Loucy (cell line): Measurements from ENCODE around the gene FSTL5.

Experiments
- H2AFZ ChIP-seq: fragments of 200-600 bp; sonication (generic); 2 replicates; pipeline ENCODE4 v1.6.0; 2016; ENCODE audit warnings: antibody characterized with exemption, mild to moderate bottlenecking, low read length, moderate library complexity
- H3F3A ChIP-seq: fragments of 200-600 bp; 2 replicates; pipeline ENCODE4 v1.6.0; 2016; ENCODE audit warnings: antibody characterized with exemption, low read depth, mild to moderate bottlenecking
- H3K27me3 ChIP-seq: fragments of 200-600 bp; sonication (generic); 2 replicates; pipeline ENCODE4 v1.6.1; 2014; ENCODE audit warnings: low read length, mild to moderate bottlenecking; ENCODE audit not compliant: insufficient read depth, poor library complexity, severe bottlenecking
- H3K36me3 ChIP-seq: fragments of 200-600 bp; sonication (generic); 2 replicates; pipeline ENCODE4 v1.6.1; 2016; ENCODE audit warnings: low read length; ENCODE audit not compliant: insufficient read depth
- H3K4me1 ChIP-seq: fragments of 200-600 bp; sonication (generic); 2 replicates; pipeline ENCODE4 v1.5.1; 2014; ENCODE audit warnings: low read length, mild to moderate bottlenecking; ENCODE audit not compliant: insufficient read depth, poor library complexity, severe bottlenecking
- H3K4me2 ChIP-seq: fragments of 200-600 bp; sonication (generic); 2 replicates; pipeline ENCODE4 v1.6.0; 2014; ENCODE audit warnings: antibody characterized with exemption, low read length, low read depth, mild to moderate bottlenecking; ENCODE audit not compliant: poor library complexity, severe bottlenecking
- H3K4me3 ChIP-seq: fragments of 200-600 bp; sonication (generic); 2 replicates; pipeline ENCODE4 v1.5.1; 2014; ENCODE audit warnings: low read length, mild to moderate bottlenecking, mixed read lengths; ENCODE audit not compliant: poor library complexity, severe bottlenecking
- H3K79me2 ChIP-seq: fragments of 200-600 bp; sonication (generic); 2 replicates; pipeline ENCODE4 v1.6.1; 2014; ENCODE audit warnings: low read length; ENCODE audit not compliant: insufficient read depth
- H3K9ac ChIP-seq: fragments of 200-600 bp; sonication (generic); 2 replicates; pipeline ENCODE4 v1.6.0; 2014; ENCODE audit warnings: mild to moderate bottlenecking, low read depth, low read length, moderate library complexity; ENCODE audit not compliant: poor library complexity, severe bottlenecking
- H3K9me2 ChIP-seq: fragments of 200-600 bp; sonication (generic); replicated peaks from 2 replicates; pipeline ENCODE4 v1.6.1; 2016; ENCODE audit warnings: low read depth, low read length, mixed read lengths
- H3K9me3 ChIP-seq: fragments of 200-600 bp; sonication (generic); 2 replicates; pipeline ENCODE4 v1.6.1; 2014; ENCODE audit warnings: mild to moderate bottlenecking, antibody characterized with exemption, low read length, low read depth; ENCODE audit not compliant: insufficient read depth
- H4K20me1 ChIP-seq: fragments of 200-600 bp; sonication (generic); 2 replicates; pipeline ENCODE4 v1.6.0; 2014; ENCODE audit warnings: antibody characterized with exemption, low read length, mild to moderate bottlenecking; ENCODE audit not compliant: insufficient read depth, poor library complexity, severe bottlenecking
- EZH2phosphoT487 ChIP-seq: fragments of 200-600 bp; IDR thresholded peaks from 2 replicates; pipeline ENCODE4 v1.6.1; 2018; ENCODE audit warnings: antibody characterized with exemption, mild to moderate bottlenecking, moderate library complexity, borderline replicate concordance
- TF ChIP-seq, protein P1 (sequence below): fragments of 200-600 bp; sonication (generic); conservative IDR thresholded peaks from 2 replicates; pipeline ENCODE4 v1.5.1; 2014; ENCODE audit warnings: mild to moderate bottlenecking, antibody characterized with exemption, low read length

FSTL5 gene

DNA sequence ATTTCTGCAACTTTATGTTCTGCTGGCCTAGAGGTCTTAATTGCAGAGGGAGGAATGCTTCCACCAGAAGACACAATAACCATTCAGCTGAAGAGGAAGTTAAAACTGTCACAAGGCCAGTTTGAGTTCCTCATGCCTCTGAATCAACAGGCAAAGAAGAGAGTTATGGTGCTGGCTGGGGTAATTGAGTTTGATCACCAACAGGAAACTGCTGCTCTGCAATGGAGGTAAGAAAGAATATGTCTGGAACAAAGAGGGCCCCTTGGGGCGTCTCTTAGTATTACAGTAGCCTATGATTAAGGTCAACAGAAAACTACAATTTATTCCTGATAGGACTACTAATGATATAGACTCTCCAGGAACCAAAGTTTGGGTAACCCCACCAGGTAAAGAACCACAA lies 744.0 kb downstream of the FSTL5 start:
- no peaks in the 10 kb centered on the region for H3K36me3 ChIP-seq
- no peak overlapping the region for H3K4me2 ChIP-seq
- no peaks in the 10 kb centered on the region for H3K79me2 ChIP-seq
- no peaks in the 10 kb centered on the region for H4K20me1 ChIP-seq
- H3K9ac ChIP-seq = no peak overlapping the region
- H3K4me3 ChIP-seq = no peak overlapping the region
- H3K27me3 ChIP-seq = no peaks in the 10 kb centered on the region
- TF ChIP-seq, protein P1, sequence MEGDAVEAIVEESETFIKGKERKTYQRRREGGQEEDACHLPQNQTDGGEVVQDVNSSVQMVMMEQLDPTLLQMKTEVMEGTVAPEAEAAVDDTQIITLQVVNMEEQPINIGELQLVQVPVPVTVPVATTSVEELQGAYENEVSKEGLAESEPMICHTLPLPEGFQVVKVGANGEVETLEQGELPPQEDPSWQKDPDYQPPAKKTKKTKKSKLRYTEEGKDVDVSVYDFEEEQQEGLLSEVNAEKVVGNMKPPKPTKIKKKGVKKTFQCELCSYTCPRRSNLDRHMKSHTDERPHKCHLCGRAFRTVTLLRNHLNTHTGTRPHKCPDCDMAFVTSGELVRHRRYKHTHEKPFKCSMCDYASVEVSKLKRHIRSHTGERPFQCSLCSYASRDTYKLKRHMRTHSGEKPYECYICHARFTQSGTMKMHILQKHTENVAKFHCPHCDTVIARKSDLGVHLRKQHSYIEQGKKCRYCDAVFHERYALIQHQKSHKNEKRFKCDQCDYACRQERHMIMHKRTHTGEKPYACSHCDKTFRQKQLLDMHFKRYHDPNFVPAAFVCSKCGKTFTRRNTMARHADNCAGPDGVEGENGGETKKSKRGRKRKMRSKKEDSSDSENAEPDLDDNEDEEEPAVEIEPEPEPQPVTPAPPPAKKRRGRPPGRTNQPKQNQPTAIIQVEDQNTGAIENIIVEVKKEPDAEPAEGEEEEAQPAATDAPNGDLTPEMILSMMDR = peak; percentile 24; the same call in 1 of the 2 replicates
- no peak for TF ChIP-seq EZH2phosphoT487
- H3F3A ChIP-seq = no peaks in the 10 kb centered on the region
- H2AFZ ChIP-seq = no peak overlapping the region; the same call in 1 of the 2 replicates
- H3K4me1 ChIP-seq = no peaks in the 10 kb centered on the region
- H3K9me2 ChIP-seq = no peaks in the 10 kb centered on the region
- no peaks in the 10 kb centered on the region for H3K9me3 ChIP-seq

DNA sequence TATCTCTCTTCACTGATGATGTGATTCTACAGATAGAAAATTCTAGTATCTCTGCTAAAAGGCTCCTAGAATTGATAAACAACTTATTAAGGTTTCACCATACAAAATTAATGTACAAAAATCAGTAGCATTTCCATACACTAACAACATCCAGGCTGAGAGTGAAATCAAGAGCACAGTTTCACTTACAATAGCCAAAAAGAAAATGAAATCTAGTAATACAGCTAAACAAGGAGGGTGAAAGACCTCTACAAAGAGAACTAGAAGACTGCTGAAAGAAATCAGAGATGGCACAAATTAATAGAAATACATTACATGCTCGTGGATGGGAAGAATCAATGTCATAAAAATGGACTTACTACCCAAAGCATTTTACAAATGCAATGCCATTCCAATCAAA lies 751.9 kb downstream of the FSTL5 start:
- no peaks in the 10 kb centered on the region for H3K9me2 ChIP-seq
- H3K4me1 ChIP-seq = no peaks in the 10 kb centered on the region
- H4K20me1 ChIP-seq = no peaks in the 10 kb centered on the region
- no peak overlapping the region for H3K4me2 ChIP-seq
- H3K36me3 ChIP-seq = no peaks in the 10 kb centered on the region
- no peak overlapping the region for H3K4me3 ChIP-seq
- no peaks in the 10 kb centered on the region for H3K27me3 ChIP-seq
- no peaks in the 10 kb centered on the region for H3F3A ChIP-seq
- no peak overlapping the region for H2AFZ ChIP-seq
- H3K79me2 ChIP-seq = no peaks in the 10 kb centered on the region
- H3K9me3 ChIP-seq = no peaks in the 10 kb centered on the region
- TF ChIP-seq EZH2phosphoT487 = no peak
- TF ChIP-seq, protein P1 = no peak
- H3K9ac ChIP-seq = no peak overlapping the region

DNA sequence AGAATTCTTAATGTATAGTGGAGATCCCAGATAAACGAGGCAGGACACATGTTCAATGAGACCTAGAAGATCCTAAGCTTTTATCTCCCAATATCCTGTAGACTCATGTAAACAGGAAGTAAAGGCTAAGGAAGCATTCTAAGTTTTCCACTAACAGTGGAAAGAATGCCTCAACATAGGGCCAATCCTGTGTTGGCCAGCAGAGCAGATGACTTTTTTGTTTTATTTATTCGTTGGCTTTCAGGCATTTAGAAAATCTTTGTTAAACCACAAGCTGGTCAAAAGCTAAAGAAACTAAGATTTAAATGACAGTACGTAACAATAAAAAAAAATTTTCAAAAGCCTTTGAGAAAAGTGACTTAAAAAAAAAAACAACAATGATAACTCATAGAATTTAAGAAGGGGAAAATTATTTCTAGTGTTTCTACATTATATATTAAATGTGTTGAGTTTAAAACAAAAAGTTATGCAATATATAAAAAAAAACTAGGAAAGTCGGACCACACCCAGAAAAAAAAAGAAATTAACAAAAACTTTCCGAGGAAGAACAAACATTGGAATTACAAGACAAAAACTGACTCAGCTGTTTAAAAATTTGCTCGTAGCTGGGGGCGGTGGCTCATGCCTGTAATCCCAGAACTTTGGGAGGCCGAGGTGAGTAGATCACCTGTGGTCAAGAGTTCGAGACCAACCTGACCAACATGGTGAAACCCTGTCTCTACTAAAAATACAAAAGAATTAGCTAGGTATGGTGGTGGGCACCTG lies 759.3 kb downstream of the FSTL5 start:
- no peaks in the 10 kb centered on the region for H3K9me2 ChIP-seq
- no peak overlapping the region for H2AFZ ChIP-seq
- H3K27me3 ChIP-seq = no peaks in the 10 kb centered on the region
- no peaks in the 10 kb centered on the region for H3F3A ChIP-seq
- no peak for TF ChIP-seq EZH2phosphoT487
- TF ChIP-seq, protein P1 = no peak
- no peak overlapping the region for H3K9ac ChIP-seq
- no peak overlapping the region for H3K4me2 ChIP-seq
- no peak overlapping the region for H3K4me3 ChIP-seq
- no peaks in the 10 kb centered on the region for H3K9me3 ChIP-seq
- no peaks in the 10 kb centered on the region for H3K79me2 ChIP-seq
- no peaks in the 10 kb centered on the region for H4K20me1 ChIP-seq
- no peaks in the 10 kb centered on the region for H3K36me3 ChIP-seq
- H3K4me1 ChIP-seq = no peaks in the 10 kb centered on the region
